NCI-H2196 treated with DMSO at 0.1 percent for 48 hours (cell line): ENCODE measurements around the gene ACOT9.
A peak's percentile ranks its signal among the peaks of the same experiment; 100 is the strongest.
"Not testable (repeated sequence)": the region's sequence is repeated elsewhere in the genome, so short reads cannot be mapped to it uniquely, and the experiment has no call there.

ENCODE experiments used
- DNase-seq: peaks from one replicate; lab custom pipeline; 2025; ENCODE audit not compliant: unreplicated experiment; lab: John Stamatoyannopoulos, UW

ACOT9 gene

GRCh38 chrX:23699636-23700194 is 43.4 kb downstream of the ACOT9 start:
- no peak for DNase-seq

- peak; percentile 1 for DNase-seq
Observed at GRCh38 chrX:23694606-23695005, 48.5 kb downstream of the ACOT9 start.

GRCh38 chrX:23692166-23692565 is 50.9 kb downstream of the ACOT9 start:
- no peak for DNase-seq

- not testable (repeated sequence) for DNase-seq
Observed at GRCh38 chrX:23676486-23676885, 66.6 kb downstream of the ACOT9 start.

- no peak for DNase-seq
Observed at GRCh38 chrX:23673108-23673507, 70.0 kb downstream of the ACOT9 start.

- no peak for DNase-seq
Observed at GRCh38 chrX:23670528-23670927, 72.5 kb downstream of the ACOT9 start.

- no peak for DNase-seq
Observed at GRCh38 chrX:23668335-23668734, 74.7 kb downstream of the ACOT9 start.

GRCh38 chrX:23667239-23668177 is 75.6 kb downstream of the ACOT9 start, which contains the start of gene PRDX4:
PRDX4 (plus strand) TSS chrX:23667493; CDS start chrX:23667571, 78 bp downstream.
- peak; percentile 44 for DNase-seq

GRCh38 chrX:23666282-23666681 is 76.8 kb downstream of the ACOT9 start:
- no peak for DNase-seq

GRCh38 chrX:23664496-23664895 is 78.6 kb downstream of the ACOT9 start:
- no peak for DNase-seq

- no peak for DNase-seq
Observed at GRCh38 chrX:23662853-23663252, 80.2 kb downstream of the ACOT9 start.

- no peak for DNase-seq
Observed at GRCh38 chrX:23662187-23662586, 80.9 kb downstream of the ACOT9 start.

GRCh38 chrX:23661671-23662070 is 81.4 kb downstream of the ACOT9 start:
- DNase-seq = no peak

- DNase-seq = no peak
Observed at GRCh38 chrX:23660766-23661132, 82.3 kb downstream of the ACOT9 start.

- not testable (repeated sequence) for DNase-seq
Observed at GRCh38 chrX:23660083-23660765, 82.9 kb downstream of the ACOT9 start.

- DNase-seq = no peak
Observed at GRCh38 chrX:23659339-23659738, 83.7 kb downstream of the ACOT9 start.

- DNase-seq = no peak
Observed at GRCh38 chrX:23656684-23657083, 86.4 kb downstream of the ACOT9 start.

GRCh38 chrX:23656091-23656490 is 87.0 kb downstream of the ACOT9 start:
- no peak for DNase-seq
